ENCODE results near the gene PKD2L1.

PKD2L1 gene

DNA sequence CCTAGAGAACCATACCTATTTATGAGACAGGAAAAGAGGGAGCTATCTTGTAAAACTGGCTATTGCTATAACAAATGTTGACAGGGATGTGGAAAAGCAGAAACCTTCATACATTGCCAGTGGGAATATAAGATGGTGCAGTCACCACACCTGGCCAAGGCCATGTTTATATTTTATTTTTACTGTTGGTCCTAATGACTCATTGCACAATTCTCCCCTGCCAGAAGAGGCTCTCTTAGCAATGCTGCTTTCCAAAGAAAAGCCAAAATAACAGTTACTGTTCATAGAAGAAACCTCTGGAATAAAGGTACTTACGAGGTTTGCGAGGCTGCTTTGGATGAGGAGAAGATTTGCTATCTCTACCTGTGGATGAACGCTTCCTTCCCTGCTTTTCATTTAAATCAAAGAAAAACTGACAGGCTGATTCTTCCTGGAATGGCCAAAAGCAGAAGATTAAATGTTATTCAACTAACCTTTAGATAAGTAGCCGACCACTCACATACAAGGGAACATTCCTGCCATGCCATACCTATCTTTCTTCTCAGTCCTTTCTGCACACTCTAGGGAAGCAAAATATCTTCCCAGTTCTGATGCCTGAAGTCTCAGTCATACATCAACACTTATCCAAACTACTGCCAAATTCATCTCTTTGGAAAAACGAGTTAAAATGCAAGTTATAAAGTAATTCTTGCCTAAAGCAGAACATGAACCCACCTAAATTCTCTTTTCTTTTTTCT is 84.4 kb downstream of the PKD2L1 start:
- H3K9ac ChIP-seq (ENCODE audit: low read length), result no peak overlapping the region
- no peaks in the 10 kb centered on the region for H3K36me3 ChIP-seq (ENCODE audit: control insufficient read depth, insufficient read depth, low read length)

DNA sequence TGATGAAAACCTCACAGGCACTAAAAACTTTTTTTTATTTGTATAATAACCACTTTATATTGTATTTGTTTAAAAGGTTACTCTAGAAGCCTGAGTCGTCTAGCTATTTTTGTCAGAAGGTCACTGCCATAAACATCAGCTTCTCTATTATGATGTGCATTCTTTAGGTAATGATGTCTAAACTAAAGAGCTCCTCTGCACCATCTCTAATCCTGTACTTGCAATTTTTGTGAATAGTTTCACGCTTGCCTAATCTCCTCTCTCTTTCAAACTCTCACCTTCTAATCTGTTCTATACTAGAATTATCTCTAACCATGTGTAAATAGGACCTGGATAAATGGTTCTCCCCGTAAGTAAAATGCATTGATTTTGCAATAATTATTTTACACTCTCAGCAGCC is 90.2 kb downstream of the PKD2L1 start:
- H3K36me3 ChIP-seq (ENCODE audit: control insufficient read depth, insufficient read depth, low read length), result no peaks in the 10 kb centered on the region
- no peaks in the 10 kb centered on the region for H3K4me1 ChIP-seq (ENCODE audit: control insufficient read depth, insufficient read depth, low read length)
- H3K9me3 ChIP-seq (ENCODE audit: control insufficient read depth, low read length), result no peaks in the 10 kb centered on the region
- no peak overlapping the region for H3K4me3 ChIP-seq (ENCODE audit: low read length)
- no peak overlapping the region for H3K9ac ChIP-seq (ENCODE audit: low read length)
- no peaks in the 10 kb centered on the region for H3K27me3 ChIP-seq (ENCODE audit: control insufficient read depth, insufficient read depth, low read length)

More for the DNA sequence above, 84.4 kb downstream of the PKD2L1 start:
- Histone ChIP-seq H3K4me3 (ENCODE audit: low read length) (no peak overlapping the region), H3K9me3 (ENCODE audit: control insufficient read depth, low read length) (no peaks in the 10 kb centered on the region), H3K4me1 (ENCODE audit: control insufficient read depth, insufficient read depth, low read length) (no peaks in the 10 kb centered on the region), H3K27me3 (ENCODE audit: control insufficient read depth, insufficient read depth, low read length) (no peaks in the 10 kb centered on the region)

DNA sequence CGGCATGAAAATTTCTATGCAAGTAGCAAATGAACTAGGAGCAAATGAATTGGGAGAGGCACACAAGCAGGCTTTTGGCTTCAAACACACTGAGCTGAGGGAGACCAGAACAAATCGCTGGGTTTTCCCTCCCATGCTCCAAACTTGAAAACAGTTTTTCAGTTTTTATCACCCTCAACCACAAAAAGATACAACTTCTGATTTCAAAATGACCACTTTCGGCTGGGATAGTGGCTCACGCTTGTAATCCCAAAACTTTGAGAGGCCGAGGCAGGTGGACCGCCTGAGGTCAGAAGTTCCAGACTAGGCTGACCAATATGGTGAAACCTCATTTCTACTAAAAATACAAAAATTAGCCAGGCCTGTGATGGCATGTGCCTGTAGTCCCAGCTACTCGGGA is 91.6 kb downstream of the PKD2L1 start:
- no peaks in the 10 kb centered on the region for H3K9me3 ChIP-seq (ENCODE audit: control insufficient read depth, low read length)
- no peak overlapping the region for H3K9ac ChIP-seq (ENCODE audit: low read length)
- H3K36me3 ChIP-seq (ENCODE audit: control insufficient read depth, insufficient read depth, low read length), result no peaks in the 10 kb centered on the region
- H3K27me3 ChIP-seq (ENCODE audit: control insufficient read depth, insufficient read depth, low read length), result no peaks in the 10 kb centered on the region
- H3K4me1 ChIP-seq (ENCODE audit: control insufficient read depth, insufficient read depth, low read length), result no peaks in the 10 kb centered on the region
- H3K4me3 ChIP-seq (ENCODE audit: low read length), result no peak overlapping the region

Measured in mucosa of stomach (tissue), 1 donor.